Activated effector memory CD4-positive, alpha-beta T cell treated with Interleukin-2 at 50 U/mL for 16 hours (primary cell): ENCODE results near the gene BAZ1A.

ENCODE experiments used
- DNase-seq: peaks from one replicate; pipeline ENCODE4 v3.0.0-alpha.2; 2020

BAZ1A gene

DNA sequence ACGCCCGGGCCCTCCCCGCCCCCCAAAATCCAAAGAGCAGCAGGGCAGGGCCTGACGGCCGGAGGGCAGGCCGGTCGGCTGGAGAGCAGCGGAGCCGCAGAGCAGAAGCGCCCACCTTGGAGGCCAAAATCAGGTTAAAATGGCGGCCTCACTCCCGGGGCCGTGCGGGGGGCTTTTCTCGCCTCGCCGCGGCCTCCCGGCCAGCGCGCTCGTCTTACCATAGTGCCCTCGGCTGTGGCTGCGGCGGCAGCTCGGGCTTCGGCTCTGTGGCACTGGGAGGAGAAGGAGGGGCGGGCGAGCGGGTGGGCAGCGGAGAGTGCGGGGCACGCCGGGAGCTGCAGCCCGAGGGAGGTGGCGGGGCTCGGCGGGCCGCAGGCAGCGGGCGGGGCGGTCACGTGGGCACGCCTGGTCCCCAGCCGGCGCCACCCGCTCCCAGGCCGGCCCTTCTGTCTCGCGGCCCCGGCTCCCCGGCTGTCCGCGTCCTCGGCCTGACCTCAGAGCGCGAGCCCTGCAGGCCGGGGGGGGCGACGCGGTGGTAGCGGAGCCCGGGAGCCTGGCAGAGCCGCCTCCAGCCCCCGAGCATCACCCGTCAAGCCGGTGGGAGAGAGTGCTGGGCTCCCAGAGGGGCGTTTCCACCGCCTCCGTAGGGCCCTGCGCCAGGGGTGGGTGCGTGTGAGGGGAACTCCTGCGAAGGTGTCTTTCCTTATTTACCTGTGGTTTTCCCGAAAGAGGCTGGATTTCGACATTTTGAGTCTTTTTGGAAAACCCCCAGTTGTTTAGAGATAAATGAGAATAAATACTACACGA lies 160.6 kb downstream of the BAZ1A start, which contains the start of gene CFL2:
Gene CFL2, minus strand, starts transcription at position 274 of the 807 bp plus-strand sequence. Its CDS starts 53 bp downstream, at position 221.
- peak; percentile 55 for DNase-seq

DNA sequence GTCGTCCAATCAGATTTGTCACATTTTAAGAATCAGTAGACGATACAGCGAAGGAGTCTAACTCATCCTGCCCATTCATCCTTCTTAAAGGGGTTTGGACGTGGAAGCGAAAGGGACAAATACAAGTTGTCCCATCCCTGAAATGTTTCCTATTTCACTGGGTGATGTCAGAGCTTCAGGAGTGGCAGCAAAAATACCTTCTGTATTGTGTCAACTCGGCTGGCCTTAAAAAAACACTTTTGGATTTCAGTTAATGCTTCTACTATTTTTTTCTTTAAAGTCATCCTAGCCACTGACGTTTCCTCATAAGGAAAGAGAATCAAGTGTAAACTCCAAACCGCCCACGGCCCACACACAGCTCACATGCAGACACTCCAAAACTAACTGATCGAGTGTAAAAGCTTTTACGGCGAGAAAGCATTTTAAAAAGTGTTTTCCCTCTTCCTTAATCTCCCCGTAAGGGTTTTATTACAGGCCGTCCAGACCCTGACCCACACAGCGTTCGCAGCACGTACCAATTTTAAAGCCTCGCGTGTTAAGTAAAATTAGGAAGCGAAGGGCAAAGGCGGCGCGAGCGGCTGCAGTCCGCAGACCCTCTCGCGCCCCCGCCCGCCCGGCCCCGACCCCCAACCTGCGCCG lies 161.4 kb downstream of the BAZ1A start:
- no peak for DNase-seq

- DNase-seq, result no peak
Observed at GRCh38 chr14:34713122-34713680, 162.0 kb downstream of the BAZ1A start.

DNA sequence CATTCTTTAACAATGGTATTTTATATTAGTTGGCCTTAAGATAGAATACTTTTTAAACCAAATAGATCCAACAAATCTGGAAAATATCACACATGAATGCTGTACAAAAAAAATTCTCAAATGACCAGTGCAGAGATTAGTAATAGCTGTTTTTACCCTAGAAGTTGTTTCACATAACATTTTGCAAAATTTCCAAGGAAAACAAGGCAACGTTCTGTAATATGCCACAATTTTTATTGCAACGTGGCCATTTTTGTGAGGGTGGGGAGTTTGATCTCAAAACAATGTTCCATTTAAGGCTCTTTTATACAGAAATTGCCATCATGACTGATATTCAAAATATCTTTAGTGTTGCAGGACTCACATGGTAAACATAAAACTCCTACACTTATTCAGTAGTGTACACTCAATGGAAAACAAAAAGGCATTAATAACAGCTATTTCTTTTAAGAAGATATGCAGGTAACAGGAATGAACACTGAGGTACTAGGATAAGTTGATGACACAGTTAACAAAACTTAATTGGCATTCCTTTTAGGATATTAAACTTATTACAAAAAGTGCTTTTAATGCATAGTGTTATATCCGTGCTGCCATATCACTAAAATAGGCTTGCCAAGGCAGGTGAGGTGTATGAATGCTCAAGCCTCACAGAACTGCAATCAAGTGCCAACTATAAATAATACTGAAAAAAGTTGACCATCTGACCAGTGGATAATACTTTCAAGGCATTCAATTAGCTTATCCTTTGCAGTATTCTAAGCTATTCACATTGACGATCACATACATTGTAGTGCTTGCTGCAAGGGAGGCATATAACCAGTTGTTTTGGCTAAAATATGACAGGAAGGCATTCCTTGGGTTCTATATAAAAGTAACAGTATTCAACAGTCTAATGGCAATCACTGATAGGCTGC lies 163.1 kb downstream of the BAZ1A start:
- no peak for DNase-seq

DNA sequence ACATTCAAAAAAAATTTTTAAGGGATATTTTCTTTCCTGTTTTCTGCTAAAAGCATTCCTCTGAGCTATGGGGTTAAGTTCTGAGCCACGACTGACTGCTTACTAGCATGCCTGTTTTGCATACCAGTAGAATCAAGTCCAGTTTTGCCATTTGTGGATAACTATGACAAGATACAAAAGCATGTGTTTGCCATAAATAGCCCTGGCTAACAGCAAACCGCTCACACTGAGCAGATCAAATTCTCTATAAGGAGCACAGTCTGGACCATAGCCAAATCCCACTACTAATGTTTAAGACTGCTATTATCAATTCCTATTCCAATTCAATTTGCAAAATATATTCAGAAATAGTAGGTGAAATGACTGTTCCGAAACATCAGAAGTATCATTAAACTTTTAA lies 164.0 kb downstream of the BAZ1A start:
- DNase-seq, result no peak

DNA sequence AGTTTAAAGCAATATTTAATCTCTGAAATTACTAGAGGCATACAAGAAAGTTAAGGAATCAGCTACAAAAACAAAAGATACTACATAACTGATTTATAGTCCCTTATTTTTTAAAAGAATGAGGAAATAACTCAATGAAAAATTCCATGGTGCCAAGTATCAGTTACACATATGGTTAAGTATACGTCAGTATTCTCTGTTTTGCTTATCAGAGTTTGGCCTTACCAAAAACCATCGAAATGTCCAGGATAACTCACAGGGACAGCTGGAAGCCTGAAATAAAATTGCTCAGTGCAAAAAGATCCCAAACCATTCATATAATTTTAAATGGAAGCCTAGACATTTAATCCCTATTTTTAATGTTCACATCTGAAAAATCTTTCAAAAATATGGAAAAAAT lies 164.4 kb downstream of the BAZ1A start:
- DNase-seq, result no peak

GRCh38 chr14:34710006-34710405 lies 165.2 kb downstream of the BAZ1A start:
- no peak for DNase-seq

DNA sequence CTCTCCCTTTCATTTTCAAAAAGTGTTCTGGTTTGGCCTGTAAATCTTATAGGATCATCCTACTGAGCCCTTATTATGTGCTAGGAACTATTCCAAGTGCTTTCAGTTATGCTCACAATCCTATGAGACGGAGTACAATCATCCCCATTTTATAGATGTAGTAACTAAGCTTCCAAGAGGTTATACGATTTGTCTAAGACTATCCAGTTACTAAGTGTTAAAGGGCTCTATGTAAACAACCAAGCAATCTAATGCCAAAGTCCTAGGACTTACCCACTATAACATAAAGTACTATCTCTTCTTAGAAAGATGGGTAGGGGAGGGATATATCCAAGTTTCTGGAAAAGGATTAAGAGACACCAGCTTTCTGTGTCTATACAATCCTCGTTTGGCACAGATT lies 167.4 kb downstream of the BAZ1A start:
- no peak for DNase-seq
